Measurements from ENCODE around the gene TMEM234.

TMEM234 gene

DNA sequence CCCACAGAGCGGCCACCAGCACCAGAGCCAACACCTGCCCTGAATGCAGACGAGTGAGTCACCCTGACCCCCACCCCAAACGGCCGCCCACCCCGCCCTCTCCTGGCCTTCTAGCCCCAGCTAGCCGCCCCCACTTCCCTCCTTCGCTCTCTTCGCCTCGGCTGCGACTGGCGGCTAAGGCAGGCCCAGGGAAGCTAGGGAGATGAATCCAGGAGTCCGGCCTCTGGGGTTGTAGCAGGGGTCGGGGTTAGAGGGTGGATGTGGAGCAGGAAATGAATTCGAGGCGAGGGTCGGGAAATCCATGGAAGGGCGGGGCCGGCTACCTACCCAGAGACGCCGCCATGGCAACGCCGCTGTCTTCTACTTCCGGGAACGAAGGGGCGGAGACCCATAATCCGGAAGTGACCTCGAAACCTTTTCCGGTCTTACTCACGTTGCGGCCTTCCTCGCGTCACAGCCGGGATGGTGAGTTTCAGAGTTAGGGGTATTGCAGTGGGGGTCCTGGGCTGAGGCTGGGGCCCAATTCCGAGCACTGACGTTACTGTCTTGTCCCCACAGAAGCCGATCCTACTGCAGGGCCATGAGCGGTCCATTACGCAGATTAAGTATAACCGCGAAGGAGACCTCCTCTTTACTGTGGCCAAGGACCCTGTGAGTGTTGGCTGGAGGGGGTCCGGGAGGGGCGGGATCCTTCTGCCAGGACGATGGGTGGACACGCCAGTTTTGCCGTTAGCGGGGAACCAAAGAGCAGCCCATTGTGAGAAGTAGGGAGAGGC is at the start of gene TMEM234, which contains the start of gene EIF3I:
TSS of gene TMEM234 (minus strand) at position 374 of the 776 bp plus-strand sequence. CDS start at position 343, 31 bp downstream.
TSS of gene EIF3I (plus strand) at position 428 of the 776 bp plus-strand sequence. CDS start at position 463, 35 bp downstream.
- Histone ChIP-seq H3K4me2 (ENCODE audit: low read depth, low read length, poor library complexity, severe bottlenecking) (peak within 1 kb of the TSS; percentile 98), H3K36me3 (ENCODE audit: low read length) (no peaks in the 10 kb centered on the region), H3K79me2 (ENCODE audit: insufficient read depth, low read length) (peaks cover 22% of the 10 kb centered on the region), H3K27ac (ENCODE audit: low read depth, low read length) (0 out of 2 replicates have a peak within 1 kb of the TSS, but pooled peaks have one; percentile 40), H3K9me2 (replicated peaks; ENCODE audit: insufficient read depth, low read length) (no peaks in the 10 kb centered on the region), H4K20me1 (ENCODE audit: low read depth, low read length) (no peaks in the 10 kb centered on the region), H3F3A (ENCODE audit: insufficient read depth) (no peaks in the 10 kb centered on the region), H3K4me3 (ENCODE audit: insufficient read depth, low read length, poor library complexity, severe bottlenecking) (peak within 1 kb of the TSS; percentile 99), H3K9me3 (ENCODE audit: insufficient read depth, low read length) (no peaks in the 10 kb centered on the region), H2AFZ (ENCODE audit: low read depth, low read length, severe bottlenecking) (peak within 1 kb of the TSS; percentile 91), H3K27me3 (ENCODE audit: low read length) (no peaks in the 10 kb centered on the region), H3K9ac (ENCODE audit: low read length) (peak within 1 kb of the TSS; percentile 94)
- TF ChIP-seq EZH2phosphoT487 (conservative IDR thresholded peaks at IDR 0.05; ENCODE audit: low read length) = no peak
- TF ChIP-seq, protein P1, sequence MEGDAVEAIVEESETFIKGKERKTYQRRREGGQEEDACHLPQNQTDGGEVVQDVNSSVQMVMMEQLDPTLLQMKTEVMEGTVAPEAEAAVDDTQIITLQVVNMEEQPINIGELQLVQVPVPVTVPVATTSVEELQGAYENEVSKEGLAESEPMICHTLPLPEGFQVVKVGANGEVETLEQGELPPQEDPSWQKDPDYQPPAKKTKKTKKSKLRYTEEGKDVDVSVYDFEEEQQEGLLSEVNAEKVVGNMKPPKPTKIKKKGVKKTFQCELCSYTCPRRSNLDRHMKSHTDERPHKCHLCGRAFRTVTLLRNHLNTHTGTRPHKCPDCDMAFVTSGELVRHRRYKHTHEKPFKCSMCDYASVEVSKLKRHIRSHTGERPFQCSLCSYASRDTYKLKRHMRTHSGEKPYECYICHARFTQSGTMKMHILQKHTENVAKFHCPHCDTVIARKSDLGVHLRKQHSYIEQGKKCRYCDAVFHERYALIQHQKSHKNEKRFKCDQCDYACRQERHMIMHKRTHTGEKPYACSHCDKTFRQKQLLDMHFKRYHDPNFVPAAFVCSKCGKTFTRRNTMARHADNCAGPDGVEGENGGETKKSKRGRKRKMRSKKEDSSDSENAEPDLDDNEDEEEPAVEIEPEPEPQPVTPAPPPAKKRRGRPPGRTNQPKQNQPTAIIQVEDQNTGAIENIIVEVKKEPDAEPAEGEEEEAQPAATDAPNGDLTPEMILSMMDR (IDR thresholded peaks at IDR 0.05; ENCODE audit: insufficient read depth, low read length, poor library complexity, severe bottlenecking) = no peak

DNA sequence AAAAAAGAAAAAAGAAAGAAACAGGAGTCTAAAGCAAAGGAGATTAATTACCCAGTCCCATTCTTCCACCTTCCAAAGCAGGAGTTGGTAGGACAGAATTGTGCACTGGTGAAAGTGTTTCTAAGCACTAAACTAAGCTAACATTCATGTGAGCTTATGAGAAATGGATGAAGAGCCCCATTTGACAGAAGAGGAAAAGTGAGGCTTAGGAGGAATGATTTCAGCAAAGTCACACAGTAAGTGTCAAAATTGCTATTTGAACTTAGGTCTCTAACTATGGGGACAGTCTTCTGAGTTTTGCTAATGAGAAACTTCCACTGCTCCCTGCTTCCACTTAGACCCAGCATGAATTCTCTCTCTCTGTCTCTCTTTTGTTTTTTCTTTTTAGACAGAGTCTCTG is 47.6 kb upstream of the TMEM234 start:
- peaks cover 11% of the 10 kb centered on the region; the same call in 1 of the 2 replicates for H3K79me2 ChIP-seq (ENCODE audit: insufficient read depth, low read length)
- H3K27ac ChIP-seq (ENCODE audit: low read depth, low read length) = peak overlapping the region; percentile 49; the same call in 1 of the 2 replicates
- no peaks in the 10 kb centered on the region for H3K9me3 ChIP-seq (ENCODE audit: insufficient read depth, low read length)

DNA sequence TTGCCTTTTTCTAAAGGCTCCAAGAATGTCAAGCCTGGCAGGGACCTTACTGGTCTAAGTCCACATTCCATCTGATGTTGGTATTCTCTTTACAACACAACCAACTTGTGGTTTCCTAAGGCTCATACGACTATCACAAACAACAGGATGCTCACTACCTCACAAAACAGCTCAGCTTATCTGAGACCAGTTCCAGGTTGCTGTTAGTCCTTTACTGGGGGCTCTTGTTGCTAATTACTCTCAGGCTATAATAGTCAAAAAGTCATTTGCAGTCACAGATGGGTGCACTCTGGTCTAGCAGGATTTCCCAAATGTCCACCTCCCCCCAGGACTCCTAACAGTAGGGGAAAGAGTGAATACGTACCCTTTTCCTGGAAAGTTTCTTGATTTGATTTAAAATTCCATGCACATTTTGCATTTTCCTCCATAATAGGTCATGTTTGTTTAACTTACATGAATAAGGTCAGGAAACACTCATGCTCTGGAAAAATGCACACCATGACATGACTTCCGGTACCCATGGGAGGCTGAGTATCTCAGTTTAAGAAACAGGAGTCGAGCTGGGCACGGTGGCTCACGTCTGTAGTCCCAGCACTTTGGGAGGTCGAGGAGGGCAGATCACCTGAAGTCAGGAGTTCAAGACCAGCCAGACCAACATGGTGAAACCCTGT is 44.9 kb upstream of the TMEM234 start:
- TF ChIP-seq EZH2phosphoT487 (conservative IDR thresholded peaks at IDR 0.05; ENCODE audit: low read length) = no peak
- TF ChIP-seq, protein P1 (IDR thresholded peaks at IDR 0.05; ENCODE audit: insufficient read depth, low read length, poor library complexity, severe bottlenecking) = no peak
- Histone ChIP-seq H3K9me2 (replicated peaks; ENCODE audit: insufficient read depth, low read length) (no peaks in the 10 kb centered on the region), H3K36me3 (ENCODE audit: low read length) (no peaks in the 10 kb centered on the region), H3K27ac (ENCODE audit: low read depth, low read length) (peak overlapping the region; percentile 52), H3K79me2 (ENCODE audit: insufficient read depth, low read length) (peaks cover 10% of the 10 kb centered on the region; the same call in 1 of the 2 replicates), H3K9me3 (ENCODE audit: insufficient read depth, low read length) (no peaks in the 10 kb centered on the region), H3K27me3 (ENCODE audit: low read length) (no peaks in the 10 kb centered on the region), H3K9ac (ENCODE audit: low read length) (no peak overlapping the region), H2AFZ (ENCODE audit: low read depth, low read length, severe bottlenecking) (no peak overlapping the region), H3F3A (ENCODE audit: insufficient read depth) (peaks cover 40% of the 10 kb centered on the region), H4K20me1 (ENCODE audit: low read depth, low read length) (no peaks in the 10 kb centered on the region), H3K4me3 (ENCODE audit: insufficient read depth, low read length, poor library complexity, severe bottlenecking) (no peak overlapping the region), H3K4me2 (ENCODE audit: low read depth, low read length, poor library complexity, severe bottlenecking) (no peak overlapping the region)

More for the DNA sequence above, 47.6 kb upstream of the TMEM234 start:
- Histone ChIP-seq H3K27me3 (ENCODE audit: low read length) (no peaks in the 10 kb centered on the region), H3K9me2 (replicated peaks; ENCODE audit: insufficient read depth, low read length) (no peaks in the 10 kb centered on the region), H3K9ac (ENCODE audit: low read length) (no peak overlapping the region), H3K36me3 (ENCODE audit: low read length) (no peaks in the 10 kb centered on the region), H2AFZ (ENCODE audit: low read depth, low read length, severe bottlenecking) (no peak overlapping the region), H3K4me3 (ENCODE audit: insufficient read depth, low read length, poor library complexity, severe bottlenecking) (no peak overlapping the region), H4K20me1 (ENCODE audit: low read depth, low read length) (no peaks in the 10 kb centered on the region), H3F3A (ENCODE audit: insufficient read depth) (peaks cover 22% of the 10 kb centered on the region), H3K4me2 (ENCODE audit: low read depth, low read length, poor library complexity, severe bottlenecking) (no peak overlapping the region)
- TF ChIP-seq, protein P1 (IDR thresholded peaks at IDR 0.05; ENCODE audit: insufficient read depth, low read length, poor library complexity, severe bottlenecking) = no peak
- no peak for TF ChIP-seq EZH2phosphoT487 (conservative IDR thresholded peaks at IDR 0.05; ENCODE audit: low read length)

All from SU-DHL-6 (cell line).